Measurements from ENCODE around the gene HMGB2. TPM values are rescaled to one million over a fixed set of nuclear protein-coding genes. Genes with fewer than 3 reads are reported as not detected.

Gene HMGB2
- total and polyA plus RNA-seq, 2 donors (not counting 3 experiments of a cell fraction or from before 2014, with no cell fraction given): 45.9 to 233 TPM

DNA sequence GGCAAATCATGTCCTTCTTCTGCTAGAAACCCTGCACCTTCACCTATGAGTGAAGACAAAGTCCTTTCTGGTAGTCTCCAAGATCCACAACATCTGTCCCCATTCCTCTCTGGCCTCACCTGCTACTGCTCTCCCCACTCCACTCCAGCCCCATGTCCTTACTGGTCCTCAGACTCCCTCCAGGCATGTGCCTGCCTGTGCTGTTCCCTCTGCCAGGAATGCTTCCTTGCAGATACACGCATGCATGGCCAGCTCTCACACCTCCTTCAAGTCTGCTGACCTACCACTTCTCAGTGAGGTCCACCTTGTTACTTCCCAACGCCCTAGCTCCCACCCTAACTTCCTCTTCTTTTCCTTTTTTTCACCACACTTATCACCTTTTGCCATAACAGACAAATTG, 18.1 kb downstream of the HMGB2 start:
- H3K4me3 ChIP-seq (replicated peaks in 1 of 3; ENCODE audit: insufficient read depth in 1 of 3, low read depth in 1 of 3, low read length in 3 of 3): no peak overlapping the region
- H3K9me1 ChIP-seq (replicated peaks; ENCODE audit: control insufficient read depth, extremely low read depth, insufficient read depth, low read length): no peaks in the 10 kb centered on the region
- H3K9me3 ChIP-seq (replicated peaks; ENCODE audit: control insufficient read depth, insufficient read depth, low read length): no peaks in the 10 kb centered on the region
- no peaks in the 10 kb centered on the region for H3K36me3 ChIP-seq (ENCODE audit: control insufficient read depth in 2 of 2, extremely low read depth in 1 of 2, insufficient read depth in 2 of 2, low read length in 2 of 2)
- H3K4me2 ChIP-seq (ENCODE audit: insufficient read depth, low read length): no peak overlapping the region
- DNase-seq (ENCODE audit: low read depth, low spot score) (no peak), FAIRE-seq (no peak)
- H3K4me1 ChIP-seq (ENCODE audit: control insufficient read depth, extremely low read depth, insufficient read depth, low read length): peaks cover 8% of the 10 kb centered on the region
- CTCF ChIA-PET: interaction anchor here (1.0 to 3.6 kb wide), 3 partner anchors 97 to 302 kb away, joined by 3 to 58 read pairs (median 6); no protein-coding TSS in a partner anchor
- no TSS peak for BruUV-seq (replicated peaks)
- H2AFZ ChIP-seq (ENCODE audit: low read depth, low read length): no peak overlapping the region
- no peak overlapping the region for H3K27ac ChIP-seq (ENCODE audit: insufficient read depth, low read depth, low read length)
- POLR2A ChIA-PET: no interaction called here
- H3K79me2 ChIP-seq (ENCODE audit: control insufficient read depth, insufficient read depth, low read length): no peaks in the 10 kb centered on the region
- TF ChIP-seq MYC (IDR thresholded peaks at IDR 0.05; ENCODE audit: low read depth, low read length): no peak
- no peak for TF ChIP-seq GATA2 (IDR thresholded peaks at IDR 0.05; ENCODE audit: insufficient read depth, insufficient read length, low read depth, low read length)
- TF ChIP-seq, protein P1, sequence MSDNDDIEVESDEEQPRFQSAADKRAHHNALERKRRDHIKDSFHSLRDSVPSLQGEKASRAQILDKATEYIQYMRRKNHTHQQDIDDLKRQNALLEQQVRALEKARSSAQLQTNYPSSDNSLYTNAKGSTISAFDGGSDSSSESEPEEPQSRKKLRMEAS (IDR thresholded peaks at IDR 0.05; ENCODE audit: insufficient read depth, insufficient read length): no peak
- TF ChIP-seq POLR2AphosphoS5 (IDR thresholded peaks at IDR 0.05; ENCODE audit: insufficient read depth, low read depth, low read length): no peak
- TF ChIP-seq JUN (IDR thresholded peaks at IDR 0.05; ENCODE audit: borderline replicate concordance, insufficient read depth, insufficient read length, low read depth): no peak
- no peak for TF ChIP-seq EZH2 (IDR thresholded peaks at IDR 0.05; ENCODE audit: borderline replicate concordance, low read depth, low read length, severe bottlenecking)
- no peak for TF ChIP-seq POLR2A (IDR thresholded peaks at IDR 0.05; ENCODE audit: low read depth, low read length)
- TF ChIP-seq, protein P2, sequence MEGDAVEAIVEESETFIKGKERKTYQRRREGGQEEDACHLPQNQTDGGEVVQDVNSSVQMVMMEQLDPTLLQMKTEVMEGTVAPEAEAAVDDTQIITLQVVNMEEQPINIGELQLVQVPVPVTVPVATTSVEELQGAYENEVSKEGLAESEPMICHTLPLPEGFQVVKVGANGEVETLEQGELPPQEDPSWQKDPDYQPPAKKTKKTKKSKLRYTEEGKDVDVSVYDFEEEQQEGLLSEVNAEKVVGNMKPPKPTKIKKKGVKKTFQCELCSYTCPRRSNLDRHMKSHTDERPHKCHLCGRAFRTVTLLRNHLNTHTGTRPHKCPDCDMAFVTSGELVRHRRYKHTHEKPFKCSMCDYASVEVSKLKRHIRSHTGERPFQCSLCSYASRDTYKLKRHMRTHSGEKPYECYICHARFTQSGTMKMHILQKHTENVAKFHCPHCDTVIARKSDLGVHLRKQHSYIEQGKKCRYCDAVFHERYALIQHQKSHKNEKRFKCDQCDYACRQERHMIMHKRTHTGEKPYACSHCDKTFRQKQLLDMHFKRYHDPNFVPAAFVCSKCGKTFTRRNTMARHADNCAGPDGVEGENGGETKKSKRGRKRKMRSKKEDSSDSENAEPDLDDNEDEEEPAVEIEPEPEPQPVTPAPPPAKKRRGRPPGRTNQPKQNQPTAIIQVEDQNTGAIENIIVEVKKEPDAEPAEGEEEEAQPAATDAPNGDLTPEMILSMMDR (IDR thresholded peaks at IDR 0.05; ENCODE audit: extremely low read depth in 1 of 2, insufficient read depth in 1 of 2, low read depth in 1 of 2, low read length in 2 of 2): no peak
- no peak for TF ChIP-seq FOS (IDR thresholded peaks at IDR 0.05; ENCODE audit: borderline replicate concordance, insufficient read depth, low read length)
- no peaks in the 10 kb centered on the region for H4K20me1 ChIP-seq (replicated peaks; ENCODE audit: control insufficient read depth, extremely low read depth, insufficient read depth, low read length)
- no peaks in the 10 kb centered on the region for H3K27me3 ChIP-seq (ENCODE audit: control insufficient read depth in 2 of 2, insufficient read depth in 2 of 2, low read length in 2 of 2)
- intact Hi-C loops (cut with micrococcal nuclease) (no loop called here), dilution Hi-C loops (cut with MboI; ENCODE audit: extremely low pct_ligation_motif_present, low sequenced_read_pairs) (no loop called here)
- H3K9ac ChIP-seq (replicated peaks; ENCODE audit: extremely low read depth, insufficient read depth, low read length): no peak overlapping the region

All from endothelial cell of umbilical vein (primary cell).